K562 (cell line): Measurements from ENCODE around the gene ZKSCAN4. TPM values are rescaled to one million over a fixed set of nuclear protein-coding genes. Genes with fewer than 3 reads are reported as not detected.

Experiments
- CBX2 ChIP-seq: fragments of 200-600 bp; sonication (generic); IDR thresholded peaks from one replicate; pipeline ENCODE4 v1.6.1; 2012; ENCODE audit warnings: mild to moderate bottlenecking, low read length, inconsistent platforms; ENCODE audit not compliant: insufficient read depth, poor library complexity, severe bottlenecking
- CCAR2 ChIP-seq: fragments of 200-400 bp; formaldehyde crosslinking; IDR thresholded peaks from 2 replicates; pipeline ENCODE4 v1.6.1; 2017; ENCODE audit warnings: mild to moderate bottlenecking, low read depth, low read length
- CHD2 ChIP-seq: IDR thresholded peaks from 2 replicates; pipeline ENCODE4 v1.6.1; 2011; ENCODE audit warnings: low read depth, low read length
- EGR1 ChIP-seq: fragments of 450-650 bp; conservative IDR thresholded peaks from 2 replicates; pipeline ENCODE4 v1.6.1; 2017; ENCODE audit warnings: mild to moderate bottlenecking
- ETS2 ChIP-seq: IDR thresholded peaks from 2 replicates; pipeline ENCODE4 v1.6.1; 2016; ENCODE audit warnings: borderline replicate concordance, missing genetic modification characterization, mild to moderate bottlenecking, moderate library complexity, missing compliant biosample characterization; ENCODE audit not compliant: poor library complexity, severe bottlenecking
- FOXM1 ChIP-seq, 2 experiments: fragments of 450-650 bp in 1 of 2; sonication (generic) in 1 of 2; formaldehyde crosslinking in 1 of 2; IDR thresholded peaks; 2 replicates each; pipeline versions ENCODE4 v1.6.1 to v1.9.0; 2017 to 2022; ENCODE audit warnings: low read depth in 2 of 2, mild to moderate bottlenecking in 2 of 2, missing genetic modification reagents in 1 of 2, moderate library complexity in 1 of 2
- GTF2F1 ChIP-seq: IDR thresholded peaks from 2 replicates; pipeline ENCODE4 v1.6.1; 2011; ENCODE audit warnings: low read depth, low read length, improper control_type of control experiment
- JUN ChIP-seq, 2 experiments: sonication (generic) in 1 of 2; formaldehyde crosslinking in 1 of 2; IDR thresholded peaks; 2 replicates each; pipeline versions ENCODE4 v1.6.1 to v1.8.0; 2012 to 2022; ENCODE audit warnings: borderline replicate concordance in 2 of 2, mild to moderate bottlenecking in 2 of 2, improper control_type of control experiment in 1 of 2, low read depth in 1 of 2, low read length in 1 of 2, missing genetic modification reagents in 1 of 2
- MXI1 ChIP-seq: IDR thresholded peaks from 2 replicates; pipeline ENCODE4 v1.6.1; 2011; ENCODE audit warnings: low read depth, mild to moderate bottlenecking, improper control_type of control experiment, low read length
- NBN ChIP-seq: fragments of 450-650 bp; IDR thresholded peaks from 2 replicates; pipeline ENCODE4 v1.6.1; 2016; ENCODE audit warnings: low read depth, mild to moderate bottlenecking
- POLR3A ChIP-seq: IDR thresholded peaks from 2 replicates; pipeline ENCODE4 v1.6.1; 2011; ENCODE audit warnings: borderline replicate concordance, mild to moderate bottlenecking, moderate library complexity; ENCODE audit not compliant: insufficient read length, insufficient read depth; ENCODE audit errors: extremely low read depth
- PPARD ChIP-seq: fragments of 250-450 bp; sonication (Bioruptor Pico); IDR thresholded peaks from 2 replicates; pipeline ENCODE4 v1.8.0; 2022; ENCODE audit warnings: inconsistent platforms, mild to moderate bottlenecking, moderate library complexity
- SAFB2 ChIP-seq: fragments of 200-400 bp; formaldehyde crosslinking; IDR thresholded peaks from 2 replicates; pipeline ENCODE4 v1.6.1; 2018; ENCODE audit warnings: borderline replicate concordance, low read length, low read depth, moderate library complexity; ENCODE audit not compliant: severe bottlenecking
- TCF7L2 ChIP-seq: fragments of 150-350 bp; IDR thresholded peaks from 2 replicates; pipeline ENCODE4 v1.6.1; 2016; ENCODE audit warnings: low read depth, mild to moderate bottlenecking, low read length, moderate library complexity
- WHSC1 ChIP-seq: IDR thresholded peaks from one replicate; pipeline ENCODE4 v1.6.1; 2012; ENCODE audit warnings: low read length, control low read depth, inconsistent platforms
- YBX1 ChIP-seq: fragments of 450-650 bp; IDR thresholded peaks from 2 replicates; pipeline ENCODE4 v1.7.1; 2016; ENCODE audit warnings: mild to moderate bottlenecking
- ZBTB34 ChIP-seq: fragments of 250-450 bp; sonication (Bioruptor Pico); IDR thresholded peaks from 2 replicates; pipeline ENCODE4 v1.8.0; 2021; ENCODE audit warnings: mild to moderate bottlenecking, moderate library complexity
- ZEB2 ChIP-seq: fragments of 450-650 bp; IDR thresholded peaks from 2 replicates; pipeline ENCODE4 v1.6.1; 2016
- ZNF316 ChIP-seq: fragments of 450-650 bp; IDR thresholded peaks from 2 replicates; pipeline ENCODE4 v1.6.1; 2016
- ZNF444 ChIP-seq: fragments of 250-450 bp; sonication (Bioruptor Pico); IDR thresholded peaks from 2 replicates; pipeline ENCODE4 v1.4.0; 2020; ENCODE audit warnings: mild to moderate bottlenecking, moderate library complexity
- ZNF764 ChIP-seq: fragments of 250-450 bp; sonication (Bioruptor Pico); IDR thresholded peaks from 2 replicates; pipeline ENCODE4 v1.4.0; 2020; ENCODE audit warnings: low read depth, mild to moderate bottlenecking, moderate library complexity
- polyA plus RNA-seq, 8 experiments: library from polyadenylated mRNA; depleted of rRNA in 4 of 8; stranded (reverse) in 5 of 8; unstranded in 3 of 8; fragments of >200 nt; fragmentation: Nextera tagmentation in 2 of 8; fragmentation: Illumina TruSeq in 1 of 8; extraction: Ambion mirVana in 2 of 8; extraction: Trizol in 1 of 8; gene quantifications; 2 replicates each; pipeline versions ENCODE4 v1.2.1 to v1.2.3, GENCODE V29; 2011 to 2014; ENCODE audit warnings: inconsistent platforms in 1 of 8, missing spikeins in 1 of 8
- total RNA-seq, 7 experiments: library from RNA; depleted of rRNA in 6 of 7; stranded (reverse); fragments of >200 nt in 6 of 7; fragmentation: Illumina TruSeq in 2 of 7; extraction: Trizol in 2 of 7; gene quantifications; 2 replicates each; pipeline versions ENCODE4 v1.2.1 to v1.2.3, GENCODE V29; 2011 to 2021; ENCODE audit warnings: low replicate concordance in 1 of 7
- TF ChIP-seq, protein P1 (sequence below): sonication (generic); formaldehyde crosslinking; IDR thresholded peaks from 2 replicates; pipeline ENCODE4 v1.8.1; 2023; ENCODE audit warnings: mild to moderate bottlenecking, missing genetic modification reagents, moderate library complexity
- TF ChIP-seq, protein P2 (sequence below): fragments of 450-650 bp; formaldehyde crosslinking; IDR thresholded peaks from 2 replicates; pipeline ENCODE4 v1.4.0; 2022; ENCODE audit warnings: missing genetic modification characterization

The ZKSCAN4 gene
- total and polyA plus RNA-seq, 9 of the 15 experiments (the other 6 are each of a cell fraction or from before 2014, with no cell fraction given): 1.2 to 5.3 (median 4.7) TPM

- TF ChIP-seq FOXM1 (IDR thresholded peaks at IDR 0.05; ENCODE audit: low read depth) (peak; percentile 71), FOXM1 (CRISPR knock-in tag; IDR thresholded peaks at IDR 0.05; ENCODE audit: low read depth) (no peak), WHSC1 (no peak), ETS2 (tag) (no peak), POLR3A (no peak), CBX2 (no peak), ZBTB34 (CRISPR knock-in tag) (no peak), SAFB2 (no peak), CCAR2 (no peak), ZNF764 (CRISPR knock-in tag) (peak; percentile 68; the same call in 1 of the 2 replicates), CHD2 (no peak), ZNF316 (no peak), MXI1 (no peak), YBX1 (no peak), EGR1 (no peak), ZEB2 (peak; percentile 83), TCF7L2 (no peak), PPARD (CRISPR knock-in tag) (no peak), ZNF444 (CRISPR knock-in tag) (0 out of 2 replicates have a peak, but pooled peaks have one; percentile 25), NBN (peak; percentile 66; the same call in 1 of the 2 replicates), JUN (IDR thresholded peaks at IDR 0.05; ENCODE audit: borderline replicate concordance, low read depth, low read length) (peak; percentile 66), JUN (CRISPR knock-in tag; IDR thresholded peaks at IDR 0.05; ENCODE audit: borderline replicate concordance) (no peak; the same call in 1 of the 2 replicates), GTF2F1 (0 out of 2 replicates have a peak, but pooled peaks have one; percentile 59)
- TF ChIP-seq, protein P1, sequence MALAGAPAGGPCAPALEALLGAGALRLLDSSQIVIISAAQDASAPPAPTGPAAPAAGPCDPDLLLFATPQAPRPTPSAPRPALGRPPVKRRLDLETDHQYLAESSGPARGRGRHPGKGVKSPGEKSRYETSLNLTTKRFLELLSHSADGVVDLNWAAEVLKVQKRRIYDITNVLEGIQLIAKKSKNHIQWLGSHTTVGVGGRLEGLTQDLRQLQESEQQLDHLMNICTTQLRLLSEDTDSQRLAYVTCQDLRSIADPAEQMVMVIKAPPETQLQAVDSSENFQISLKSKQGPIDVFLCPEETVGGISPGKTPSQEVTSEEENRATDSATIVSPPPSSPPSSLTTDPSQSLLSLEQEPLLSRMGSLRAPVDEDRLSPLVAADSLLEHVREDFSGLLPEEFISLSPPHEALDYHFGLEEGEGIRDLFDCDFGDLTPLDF (CRISPR knock-in tag): no peak
- TF ChIP-seq, protein P2, sequence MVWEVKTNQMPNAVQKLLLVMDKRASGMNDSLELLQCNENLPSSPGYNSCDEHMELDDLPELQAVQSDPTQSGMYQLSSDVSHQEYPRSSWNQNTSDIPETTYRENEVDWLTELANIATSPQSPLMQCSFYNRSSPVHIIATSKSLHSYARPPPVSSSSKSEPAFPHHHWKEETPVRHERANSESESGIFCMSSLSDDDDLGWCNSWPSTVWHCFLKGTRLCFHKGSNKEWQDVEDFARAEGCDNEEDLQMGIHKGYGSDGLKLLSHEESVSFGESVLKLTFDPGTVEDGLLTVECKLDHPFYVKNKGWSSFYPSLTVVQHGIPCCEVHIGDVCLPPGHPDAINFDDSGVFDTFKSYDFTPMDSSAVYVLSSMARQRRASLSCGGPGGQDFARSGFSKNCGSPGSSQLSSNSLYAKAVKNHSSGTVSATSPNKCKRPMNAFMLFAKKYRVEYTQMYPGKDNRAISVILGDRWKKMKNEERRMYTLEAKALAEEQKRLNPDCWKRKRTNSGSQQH: peak; percentile 76; the same call in 1 of the 2 replicates
Measured at GRCh38 chr6:28252009-28252975, at the start of gene ZKSCAN4 (continued).
